ENCODE data around the gene SLC23A3. TPM values are rescaled to one million over a fixed set of nuclear protein-coding genes. Genes with fewer than 3 reads are reported as not detected.
A peak's percentile ranks its signal among the peaks of the same experiment; 100 is the strongest.

SLC23A3 gene, protein sequence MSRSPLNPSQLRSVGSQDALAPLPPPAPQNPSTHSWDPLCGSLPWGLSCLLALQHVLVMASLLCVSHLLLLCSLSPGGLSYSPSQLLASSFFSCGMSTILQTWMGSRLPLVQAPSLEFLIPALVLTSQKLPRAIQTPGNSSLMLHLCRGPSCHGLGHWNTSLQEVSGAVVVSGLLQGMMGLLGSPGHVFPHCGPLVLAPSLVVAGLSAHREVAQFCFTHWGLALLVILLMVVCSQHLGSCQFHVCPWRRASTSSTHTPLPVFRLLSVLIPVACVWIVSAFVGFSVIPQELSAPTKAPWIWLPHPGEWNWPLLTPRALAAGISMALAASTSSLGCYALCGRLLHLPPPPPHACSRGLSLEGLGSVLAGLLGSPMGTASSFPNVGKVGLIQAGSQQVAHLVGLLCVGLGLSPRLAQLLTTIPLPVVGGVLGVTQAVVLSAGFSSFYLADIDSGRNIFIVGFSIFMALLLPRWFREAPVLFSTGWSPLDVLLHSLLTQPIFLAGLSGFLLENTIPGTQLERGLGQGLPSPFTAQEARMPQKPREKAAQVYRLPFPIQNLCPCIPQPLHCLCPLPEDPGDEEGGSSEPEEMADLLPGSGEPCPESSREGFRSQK
- 1 to 10 TPM; 2.4 to 3.3 TPM for total RNA-seq

- Mint-ChIP-seq H3K27ac (no peak within 1 kb of the TSS), H3K9me3 (no peaks in the 10 kb centered on the region), H3K36me3 (peaks cover 14% of the 10 kb centered on the region), H3K4me1 (ENCODE audit: low read depth in 2 of 2) (peaks cover 14 to 17% of the 10 kb centered on the region in 2 donors), H3K4me3 (no peak within 1 kb of the TSS), H3K27me3 (no peaks in the 10 kb centered on the region)
- DNase-seq (ENCODE audit: low spot score) (no peak), ATAC-seq (no peak)
Measured at GRCh38 chr2:219169930-219170654, at the start of gene SLC23A3. Gene SLC23A3, minus strand, starts transcription at chr2:219170029. Its CDS starts 45 bp downstream, at chr2:219169984.

- Mint-ChIP-seq H3K27me3 (no peaks in the 10 kb centered on the region), H3K9me3 (no peaks in the 10 kb centered on the region), H3K4me1 (ENCODE audit: low read depth in 2 of 2) (peaks cover 4 to 25% of the 10 kb centered on the region in 2 donors), H3K36me3 (peaks cover 6% of the 10 kb centered on the region), H3K27ac (peak within 1 kb of the TSS; percentile 57 to 85), H3K4me3 (peak within 1 kb of the TSS; percentile 83)
- peak; percentile 90 for DNase-seq (ENCODE audit: low spot score)
- ATAC-seq = peak; percentile 81 to 93
Measured at GRCh38 chr2:219218732-219219701, 49.2 kb upstream of the SLC23A3 start, which contains the start of gene ABCB6. Gene ABCB6, minus strand, starts transcription at chr2:219218958. Its CDS starts 285 bp downstream, at chr2:219218673.

- peak; percentile 56 to 65 for ATAC-seq
- H3K27ac Mint-ChIP-seq = peak overlapping the region; percentile 57 to 85
- peaks cover 4 to 22% of the 10 kb centered on the region in 2 donors for H3K4me1 Mint-ChIP-seq (ENCODE audit: low read depth in 2 of 2)
- peak overlapping the region; percentile 83 for H3K4me3 Mint-ChIP-seq
- peaks cover 6% of the 10 kb centered on the region for H3K36me3 Mint-ChIP-seq
- DNase-seq (ENCODE audit: low spot score) = no peak
- no peaks in the 10 kb centered on the region for H3K9me3 Mint-ChIP-seq
- H3K27me3 Mint-ChIP-seq = no peaks in the 10 kb centered on the region
Measured at GRCh38 chr2:219218217-219218731, 48.4 kb upstream of the SLC23A3 start.

DNA sequence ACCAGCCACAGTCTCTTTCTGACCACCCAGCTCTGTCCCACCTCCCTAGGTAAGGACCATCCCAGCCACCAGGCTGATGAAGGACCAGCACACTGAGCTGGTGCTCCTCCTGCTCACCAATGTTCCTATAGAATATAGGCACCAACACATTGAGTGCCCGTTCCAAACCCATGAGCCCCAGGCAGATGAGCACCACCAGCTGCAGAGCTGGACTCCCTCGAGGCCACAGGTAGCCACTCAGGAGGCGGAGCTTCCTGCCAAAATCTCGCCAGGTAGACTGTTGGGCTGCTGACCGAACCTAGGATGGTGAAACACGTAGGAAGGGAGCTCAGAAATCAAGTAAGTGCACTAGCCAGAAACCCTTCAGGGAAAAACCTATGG, 46.7 kb upstream of the SLC23A3 start:
- Mint-ChIP-seq H3K36me3 (peaks cover 4% of the 10 kb centered on the region), H3K4me3 (no peak overlapping the region), H3K27me3 (no peaks in the 10 kb centered on the region), H3K9me3 (no peaks in the 10 kb centered on the region), H3K4me1 (ENCODE audit: low read depth in 2 of 2) (peaks cover 4 to 21% of the 10 kb centered on the region in 2 donors), H3K27ac (no peak overlapping the region)
- DNase-seq (ENCODE audit: low spot score) (no peak), ATAC-seq (no peak)

DNA sequence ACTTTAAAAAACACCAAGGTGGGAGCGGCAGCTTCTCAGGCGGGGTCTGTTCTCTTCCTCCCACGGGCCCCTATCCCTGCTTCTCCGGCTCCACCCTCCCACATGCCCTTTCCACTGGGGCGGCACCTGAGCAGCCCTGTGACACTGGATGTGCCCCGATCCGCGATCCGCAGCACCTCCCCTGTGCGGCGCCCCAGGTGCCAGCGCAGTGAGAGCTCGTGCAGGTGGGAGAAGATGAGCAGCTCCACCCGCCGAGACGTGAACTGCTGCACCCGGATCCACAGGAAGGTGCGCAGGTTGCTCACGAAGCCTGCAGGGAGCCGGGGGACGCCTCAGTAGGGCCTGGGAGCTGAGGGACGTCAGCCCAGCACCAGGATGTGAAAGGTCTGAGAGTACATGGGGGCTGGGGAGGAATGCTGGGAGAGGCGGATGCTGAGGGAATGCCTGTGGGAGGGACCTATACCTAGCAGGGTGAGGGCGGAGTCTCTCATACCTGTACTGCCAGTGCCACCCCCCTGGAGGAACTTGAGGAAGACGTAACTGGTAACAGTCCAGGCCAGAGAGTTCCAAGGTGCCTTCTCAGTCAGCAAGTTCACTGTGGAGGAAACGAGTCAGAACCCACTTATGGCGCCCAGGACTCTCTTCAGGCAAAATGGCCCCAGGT, 46.2 kb upstream of the SLC23A3 start:
- no peak overlapping the region for H3K27ac Mint-ChIP-seq
- no peak for ATAC-seq
- no peak overlapping the region for H3K4me3 Mint-ChIP-seq
- H3K36me3 Mint-ChIP-seq = no peaks in the 10 kb centered on the region
- peaks cover 4 to 26% of the 10 kb centered on the region in 2 donors for H3K4me1 Mint-ChIP-seq (ENCODE audit: low read depth in 2 of 2)
- no peaks in the 10 kb centered on the region for H3K27me3 Mint-ChIP-seq
- no peak for DNase-seq (ENCODE audit: low spot score)
- no peaks in the 10 kb centered on the region for H3K9me3 Mint-ChIP-seq

GRCh38 chr2:219214786-219215185, 45.0 kb upstream of the SLC23A3 start:
- DNase-seq (ENCODE audit: low spot score) (no peak), ATAC-seq (no peak)
- peak overlapping the region in 1 of 2 donors; percentile 32 for H3K27ac Mint-ChIP-seq
- no peaks in the 10 kb centered on the region for H3K27me3 Mint-ChIP-seq
- H3K4me3 Mint-ChIP-seq = no peak overlapping the region
- no peaks in the 10 kb centered on the region for H3K9me3 Mint-ChIP-seq
- H3K4me1 Mint-ChIP-seq (ENCODE audit: low read depth in 2 of 2) = peaks cover 4 to 27% of the 10 kb centered on the region in 2 donors
- no peaks in the 10 kb centered on the region for H3K36me3 Mint-ChIP-seq

DNA sequence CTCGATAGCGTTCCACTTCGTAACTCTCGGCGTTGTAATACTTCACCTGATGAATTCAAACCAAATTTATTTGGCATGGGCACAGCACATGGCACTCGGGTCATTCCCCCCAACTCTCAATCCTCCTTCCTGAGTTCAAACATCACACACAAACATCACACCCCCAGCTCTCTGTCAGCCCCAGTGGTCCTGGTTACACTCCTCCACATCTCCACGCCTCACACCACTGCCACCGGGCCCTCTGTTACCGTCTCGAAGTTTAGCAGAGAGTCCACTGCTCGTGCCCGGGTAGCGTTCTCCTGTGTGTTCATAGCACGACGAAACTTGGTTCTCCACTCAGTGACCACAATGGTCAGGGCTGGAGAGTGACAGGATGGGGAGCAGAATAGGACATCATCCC, 44.3 kb upstream of the SLC23A3 start:
- no peak for ATAC-seq
- peaks cover 4 to 27% of the 10 kb centered on the region in 2 donors for H3K4me1 Mint-ChIP-seq (ENCODE audit: low read depth in 2 of 2)
- no peaks in the 10 kb centered on the region for H3K36me3 Mint-ChIP-seq

DNA sequence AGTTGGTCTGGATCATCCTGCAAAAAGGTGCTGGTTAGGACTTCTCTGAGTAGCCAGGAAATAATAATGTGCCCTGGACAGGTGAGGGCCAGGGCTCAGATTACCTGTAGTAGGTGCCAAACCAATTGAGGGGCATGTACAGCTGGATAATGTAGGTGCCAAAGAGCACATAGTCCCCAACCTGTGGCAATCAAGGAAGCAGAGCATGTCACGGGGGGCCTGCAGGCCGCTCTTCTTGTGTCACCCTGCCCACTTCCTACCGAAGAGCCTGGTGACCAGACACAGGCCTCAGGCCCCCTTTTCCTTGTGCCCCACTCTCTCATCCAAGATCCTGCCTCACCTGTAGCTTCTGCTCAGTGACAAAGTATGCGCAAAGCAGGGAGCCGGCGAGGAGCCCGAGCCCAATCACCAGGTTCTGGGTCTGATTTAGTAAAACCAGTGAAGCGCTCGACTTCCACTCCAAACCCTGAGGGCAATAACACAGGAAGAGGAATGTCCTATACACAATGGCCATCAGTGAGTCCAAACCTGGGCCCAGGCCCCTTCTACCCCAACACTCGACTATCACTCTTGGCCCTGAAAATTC, 43.8 kb upstream of the SLC23A3 start:
- Mint-ChIP-seq H3K36me3 (no peaks in the 10 kb centered on the region), H3K27ac (no peak overlapping the region), H3K4me1 (ENCODE audit: low read depth in 2 of 2) (peaks cover 5 to 24% of the 10 kb centered on the region in 2 donors), H3K9me3 (no peaks in the 10 kb centered on the region), H3K4me3 (no peak overlapping the region), H3K27me3 (no peaks in the 10 kb centered on the region)
- ATAC-seq (no peak), DNase-seq (ENCODE audit: low spot score) (no peak)

More for the DNA sequence above, 44.3 kb upstream of the SLC23A3 start:
- no peaks in the 10 kb centered on the region for H3K27me3 Mint-ChIP-seq
- no peak overlapping the region for H3K27ac Mint-ChIP-seq
- no peak for DNase-seq (ENCODE audit: low spot score)
- no peaks in the 10 kb centered on the region for H3K9me3 Mint-ChIP-seq
- H3K4me3 Mint-ChIP-seq = no peak overlapping the region

GRCh38 chr2:219213026-219213415, 43.2 kb upstream of the SLC23A3 start:
- Mint-ChIP-seq H3K27ac (no peak overlapping the region), H3K4me1 (ENCODE audit: low read depth in 2 of 2) (peaks cover 10 to 26% of the 10 kb centered on the region in 2 donors), H3K9me3 (no peaks in the 10 kb centered on the region), H3K4me3 (no peak overlapping the region), H3K36me3 (no peaks in the 10 kb centered on the region), H3K27me3 (no peaks in the 10 kb centered on the region)
- ATAC-seq (no peak), DNase-seq (ENCODE audit: low spot score) (no peak)

GRCh38 chr2:219210886-219211362, 41.1 kb upstream of the SLC23A3 start:
- H3K4me1 Mint-ChIP-seq (ENCODE audit: low read depth in 2 of 2) = peaks cover 20 to 23% of the 10 kb centered on the region in 2 donors
- no peak for ATAC-seq

DNA sequence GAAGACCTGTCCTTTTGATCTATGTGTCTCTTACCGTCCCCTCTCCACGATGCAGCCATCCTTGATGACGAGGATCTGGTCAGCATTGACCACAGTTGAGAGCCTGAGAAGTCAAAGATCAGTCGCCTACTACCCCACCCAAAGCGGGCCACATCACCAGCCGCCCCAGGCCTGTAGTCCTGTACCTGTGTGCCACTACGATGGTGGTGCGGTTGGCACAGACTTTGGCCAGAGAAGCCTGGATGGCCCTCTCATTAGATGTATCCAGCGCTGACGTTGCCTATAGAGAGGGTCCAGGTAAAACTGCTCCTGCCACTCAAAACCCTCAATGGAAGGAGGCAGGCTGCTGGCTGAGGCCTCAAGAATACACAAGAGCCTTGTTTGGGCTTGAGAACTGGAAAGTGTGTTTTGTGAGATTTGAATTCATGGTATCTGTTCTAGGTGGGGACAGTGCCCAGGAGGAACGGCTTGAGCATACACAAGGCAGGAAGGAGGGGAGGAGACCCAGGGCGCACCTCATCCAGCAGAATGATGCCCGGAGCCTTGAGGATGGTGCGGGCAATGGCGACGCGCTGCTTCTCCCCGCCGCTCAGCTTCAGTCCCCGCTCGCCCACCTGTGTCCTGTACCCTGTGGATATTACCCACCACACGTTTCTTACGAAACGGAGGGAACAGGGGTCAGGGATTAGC, 40.5 kb upstream of the SLC23A3 start:
- peaks cover 21 to 23% of the 10 kb centered on the region in 2 donors for H3K4me1 Mint-ChIP-seq (ENCODE audit: low read depth in 2 of 2)
- H3K4me3 Mint-ChIP-seq = peak overlapping the region; percentile 33
- H3K9me3 Mint-ChIP-seq = no peaks in the 10 kb centered on the region
- no peak for DNase-seq (ENCODE audit: low spot score)
- no peaks in the 10 kb centered on the region for H3K27me3 Mint-ChIP-seq
- H3K27ac Mint-ChIP-seq = peak overlapping the region; percentile 62 to 70
- H3K36me3 Mint-ChIP-seq = no peaks in the 10 kb centered on the region
- ATAC-seq = no peak

More at GRCh38 chr2:219210886-219211362, 41.1 kb upstream of the SLC23A3 start:
- Mint-ChIP-seq H3K9me3 (no peaks in the 10 kb centered on the region), H3K36me3 (no peaks in the 10 kb centered on the region), H3K27ac (peak overlapping the region in 1 of 2 donors; percentile 62), H3K27me3 (no peaks in the 10 kb centered on the region), H3K4me3 (no peak overlapping the region)
- no peak for DNase-seq (ENCODE audit: low spot score)
